Activated T-cell treated with anti-CD3 and anti-CD28 coated beads, Interleukin-2, amount 50 U/mL, for 4 hours (primary cell): ENCODE data around the gene CRYBB3. TPM values are rescaled to one million over a fixed set of nuclear protein-coding genes. Genes with fewer than 3 reads are reported as not detected.
"Not testable (repeated sequence)": the region's sequence is repeated elsewhere in the genome, so short reads cannot be mapped to it uniquely, and the experiment has no call there.

Experiments used
- ATAC-seq, 2 donors: fragments of 200-7000 bp; cut with Tn5 transposase; one replicate each; pipeline ENCODE4 v1.10.0; 2021
- DNase-seq: peaks from one replicate; pipeline ENCODE4 v3.0.0-alpha.2; 2020
- H3K27me3 Mint-ChIP-seq: one replicate; pipeline ENCODE4 v1.8.0; 2021; ENCODE audit warnings: low read depth, mixed read lengths
- H3K36me3 Mint-ChIP-seq: one replicate; pipeline ENCODE4 v1.8.0; 2022; ENCODE audit warnings: mixed read lengths; ENCODE audit not compliant: insufficient read depth
- H3K4me1 Mint-ChIP-seq: one replicate; pipeline ENCODE4 v1.8.0; 2021; ENCODE audit warnings: low read depth, mixed read lengths
- H3K4me3 Mint-ChIP-seq: one replicate; pipeline ENCODE4 v1.8.0; 2021; ENCODE audit warnings: mild to moderate bottlenecking, moderate library complexity, mixed read lengths
- H3K9me3 Mint-ChIP-seq: one replicate; pipeline ENCODE4 v1.8.0; 2021; ENCODE audit warnings: mixed read lengths
- total RNA-seq, 3 donors: library from RNA; stranded (reverse); gene quantifications; one replicate each; pipeline ENCODE4 v1.2.1, GENCODE V29; 2021

CRYBB3 gene
- total RNA-seq, 3 donors from 2014 or later = 0.38 TPM; not detected in 2

DNA sequence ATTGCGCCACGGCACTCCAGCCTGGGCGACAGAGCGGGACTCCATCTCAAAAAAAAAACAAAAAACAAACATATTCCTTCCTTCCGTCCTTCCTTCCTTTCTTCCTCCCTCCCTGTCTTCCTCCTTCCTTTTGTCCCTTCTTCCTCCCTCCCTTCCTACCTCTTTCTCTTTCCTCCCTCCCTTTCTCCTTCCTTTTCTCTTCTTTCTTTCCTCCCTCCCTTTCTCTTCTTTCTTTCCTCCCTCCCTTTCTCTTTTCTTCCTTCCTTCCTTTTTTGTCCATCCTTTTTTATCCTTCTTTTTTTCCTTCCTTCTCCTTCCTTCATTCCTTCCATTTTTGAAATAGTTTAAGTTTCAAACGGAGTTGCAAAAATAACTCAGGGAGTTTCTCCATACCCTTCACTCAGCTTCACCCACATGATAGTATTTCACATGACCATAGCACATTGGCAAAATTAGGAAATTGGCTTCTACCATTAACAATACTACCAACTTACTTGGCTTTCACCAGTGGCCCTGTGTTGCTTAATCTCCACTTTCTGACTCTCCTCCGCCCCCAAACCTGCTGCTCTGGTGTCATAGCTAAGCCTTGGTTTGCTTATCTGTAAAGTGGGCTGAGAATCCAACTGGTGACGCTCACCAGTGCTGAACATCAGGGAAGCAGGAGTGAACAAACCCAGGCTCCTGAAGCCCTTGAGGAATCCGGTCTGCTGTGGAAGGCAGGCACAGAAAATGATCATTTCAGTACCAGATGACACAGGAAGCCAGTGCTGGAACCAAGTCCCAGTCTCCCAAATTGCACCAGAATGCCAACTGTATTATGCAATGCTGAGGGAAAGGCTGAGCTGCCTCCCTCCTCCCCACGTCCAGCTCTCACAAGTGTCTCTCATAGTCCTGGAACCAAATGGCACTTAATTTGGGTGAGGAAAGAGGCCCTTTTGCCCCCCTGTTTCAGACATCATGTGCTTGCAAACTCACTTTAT, 17.2 kb upstream of the CRYBB3 start:
- no peaks in the 10 kb centered on the region for H3K4me1 Mint-ChIP-seq
- no peak overlapping the region for H3K4me3 Mint-ChIP-seq
- no peak for DNase-seq
- H3K36me3 Mint-ChIP-seq = peaks cover 14% of the 10 kb centered on the region
- no peak for ATAC-seq
- no peaks in the 10 kb centered on the region for H3K27me3 Mint-ChIP-seq
- H3K9me3 Mint-ChIP-seq = peaks cover 8% of the 10 kb centered on the region

GRCh38 chr22:25183949-25184619, 15.6 kb upstream of the CRYBB3 start:
- DNase-seq (no peak), ATAC-seq (no peak)
- no peak overlapping the region for H3K4me3 Mint-ChIP-seq
- H3K9me3 Mint-ChIP-seq = peaks cover 8% of the 10 kb centered on the region
- no peaks in the 10 kb centered on the region for H3K27me3 Mint-ChIP-seq
- H3K4me1 Mint-ChIP-seq = no peaks in the 10 kb centered on the region
- H3K36me3 Mint-ChIP-seq = peaks cover 14% of the 10 kb centered on the region

DNA sequence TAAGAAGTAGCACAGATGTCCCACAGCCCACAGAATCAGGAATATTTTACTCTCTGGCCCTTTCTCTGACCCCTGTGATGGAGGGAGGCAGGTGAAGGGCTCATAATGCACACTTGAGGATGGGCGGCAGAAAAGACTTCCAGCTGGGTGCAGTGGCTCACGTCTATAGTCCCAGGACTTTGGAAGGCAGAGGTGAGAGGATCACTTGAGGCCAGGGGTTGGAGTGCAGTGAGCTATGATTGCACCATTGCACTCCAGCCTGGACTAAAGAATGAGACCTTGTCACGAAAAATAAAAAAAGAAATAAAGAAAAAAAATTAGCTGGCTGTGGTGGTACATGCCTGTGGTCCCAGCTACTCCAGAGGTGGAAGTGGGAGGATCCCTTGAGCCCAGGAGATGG, 13.5 kb upstream of the CRYBB3 start:
- H3K27me3 Mint-ChIP-seq = no peaks in the 10 kb centered on the region
- H3K36me3 Mint-ChIP-seq = peaks cover 7% of the 10 kb centered on the region
- no peaks in the 10 kb centered on the region for H3K4me1 Mint-ChIP-seq
- H3K4me3 Mint-ChIP-seq = no peak overlapping the region
- no peak for DNase-seq
- H3K9me3 Mint-ChIP-seq = no peaks in the 10 kb centered on the region
- ATAC-seq = no peak

DNA sequence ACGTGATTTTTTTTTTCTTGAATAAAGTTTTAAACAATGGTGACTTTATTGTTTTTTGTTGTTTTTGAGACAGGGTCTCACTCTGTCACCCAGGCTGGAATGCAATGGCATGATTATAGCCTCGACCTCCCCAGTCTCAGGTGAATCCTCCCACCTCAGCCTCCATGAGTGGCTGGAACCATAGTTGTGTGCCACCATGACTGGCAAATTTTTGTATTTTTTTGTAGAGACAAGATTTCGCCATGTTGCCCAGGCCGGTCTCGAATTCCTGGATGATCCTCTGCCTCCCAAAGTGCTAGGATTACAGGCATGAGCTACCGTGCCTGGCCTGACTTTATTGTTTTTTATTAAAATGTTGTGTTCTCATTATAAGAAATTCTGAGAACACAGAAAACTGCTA, 12.2 kb upstream of the CRYBB3 start:
- H3K27me3 Mint-ChIP-seq = no peaks in the 10 kb centered on the region
- H3K36me3 Mint-ChIP-seq = peaks cover under 1% of the 10 kb centered on the region
- ATAC-seq (no peak), DNase-seq (no peak)
- H3K4me1 Mint-ChIP-seq = no peaks in the 10 kb centered on the region
- no peaks in the 10 kb centered on the region for H3K9me3 Mint-ChIP-seq
- H3K4me3 Mint-ChIP-seq = no peak overlapping the region

- Mint-ChIP-seq H3K36me3 (peaks cover 3% of the 10 kb centered on the region), H3K4me3 (no peak overlapping the region), H3K27me3 (no peaks in the 10 kb centered on the region), H3K4me1 (no peaks in the 10 kb centered on the region), H3K9me3 (no peaks in the 10 kb centered on the region)
- DNase-seq (no peak), ATAC-seq (no peak)
Observed at GRCh38 chr22:25192406-25192805, 7.3 kb upstream of the CRYBB3 start.

DNA sequence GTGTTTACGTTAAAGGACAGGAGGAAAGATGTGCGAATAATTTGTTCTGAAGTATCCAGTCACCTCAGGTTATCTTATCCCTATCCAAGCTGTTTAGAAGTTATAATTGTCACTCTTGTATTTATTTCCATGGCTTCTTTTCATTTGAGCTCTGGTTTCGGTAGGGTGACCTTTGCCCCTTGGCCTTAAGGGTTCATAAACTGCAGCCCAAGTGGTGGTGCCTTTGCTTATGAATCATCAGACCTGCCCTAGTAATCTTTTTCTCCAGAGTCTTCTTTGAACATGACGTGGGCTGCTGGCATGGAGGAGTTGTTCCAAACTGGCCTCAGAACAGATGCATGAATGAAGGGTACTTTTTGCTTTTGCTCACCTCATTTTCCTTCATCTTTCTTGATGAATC, 6.5 kb upstream of the CRYBB3 start:
- Mint-ChIP-seq H3K4me1 (no peaks in the 10 kb centered on the region), H3K27me3 (no peaks in the 10 kb centered on the region), H3K36me3 (peaks cover 3% of the 10 kb centered on the region), H3K4me3 (no peak overlapping the region), H3K9me3 (no peaks in the 10 kb centered on the region)
- DNase-seq (no peak), ATAC-seq (no peak)

DNA sequence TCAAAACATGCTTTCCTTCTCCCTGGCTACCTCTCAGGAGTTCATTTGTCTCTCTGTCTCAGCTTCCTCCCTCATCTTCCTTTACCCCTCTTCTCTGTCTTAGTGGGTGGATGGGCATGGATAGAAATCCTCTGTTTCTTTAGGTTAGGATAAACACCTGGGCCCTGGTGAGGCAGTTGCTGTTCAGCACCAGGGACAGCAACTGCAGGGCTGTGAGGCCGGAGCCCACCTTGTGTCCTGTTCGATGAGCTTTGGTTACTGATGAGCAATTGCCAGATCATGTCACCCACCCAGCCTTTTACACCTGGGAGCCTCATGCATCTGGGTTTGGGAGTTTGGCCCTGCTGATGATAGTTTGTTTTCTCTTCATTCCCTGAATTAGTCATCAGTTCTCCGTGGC, 6.1 kb upstream of the CRYBB3 start:
- Mint-ChIP-seq H3K4me1 (no peaks in the 10 kb centered on the region), H3K9me3 (no peaks in the 10 kb centered on the region), H3K4me3 (no peak overlapping the region), H3K36me3 (peaks cover 3% of the 10 kb centered on the region), H3K27me3 (no peaks in the 10 kb centered on the region)
- no peak for DNase-seq
- ATAC-seq = no peak

DNA sequence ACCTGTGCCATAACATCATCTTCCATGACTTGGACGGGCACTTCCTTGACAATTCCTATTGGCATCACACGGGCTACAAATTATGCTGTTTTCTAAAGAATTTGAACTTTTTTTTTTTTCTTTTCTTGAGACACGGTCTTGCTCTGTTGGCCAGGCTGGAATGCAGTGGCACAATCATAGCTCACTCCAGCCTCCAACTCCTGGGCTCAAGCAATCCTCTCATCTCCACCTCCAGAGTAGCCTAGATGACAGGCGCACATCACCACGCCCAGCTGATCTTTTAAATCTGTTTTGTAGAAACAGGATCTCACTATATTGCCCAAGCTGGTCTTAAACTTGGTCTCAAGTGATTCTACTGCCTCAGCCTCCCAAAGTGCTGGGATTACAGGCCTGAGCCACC, 3.3 kb upstream of the CRYBB3 start:
- no peak for DNase-seq

GRCh38 chr22:25197340-25197739, 2.3 kb upstream of the CRYBB3 start:
- peaks cover 3% of the 10 kb centered on the region for H3K36me3 Mint-ChIP-seq
- no peak overlapping the region for H3K4me3 Mint-ChIP-seq
- H3K9me3 Mint-ChIP-seq = no peaks in the 10 kb centered on the region
- no peak for ATAC-seq
- no peak for DNase-seq
- no peaks in the 10 kb centered on the region for H3K4me1 Mint-ChIP-seq
- no peaks in the 10 kb centered on the region for H3K27me3 Mint-ChIP-seq

More for the DNA sequence above, 3.3 kb upstream of the CRYBB3 start:
- H3K27me3 Mint-ChIP-seq = no peaks in the 10 kb centered on the region
- no peaks in the 10 kb centered on the region for H3K4me1 Mint-ChIP-seq
- ATAC-seq = no peak
- no peak overlapping the region for H3K4me3 Mint-ChIP-seq
- no peaks in the 10 kb centered on the region for H3K9me3 Mint-ChIP-seq
- peaks cover 3% of the 10 kb centered on the region for H3K36me3 Mint-ChIP-seq

DNA sequence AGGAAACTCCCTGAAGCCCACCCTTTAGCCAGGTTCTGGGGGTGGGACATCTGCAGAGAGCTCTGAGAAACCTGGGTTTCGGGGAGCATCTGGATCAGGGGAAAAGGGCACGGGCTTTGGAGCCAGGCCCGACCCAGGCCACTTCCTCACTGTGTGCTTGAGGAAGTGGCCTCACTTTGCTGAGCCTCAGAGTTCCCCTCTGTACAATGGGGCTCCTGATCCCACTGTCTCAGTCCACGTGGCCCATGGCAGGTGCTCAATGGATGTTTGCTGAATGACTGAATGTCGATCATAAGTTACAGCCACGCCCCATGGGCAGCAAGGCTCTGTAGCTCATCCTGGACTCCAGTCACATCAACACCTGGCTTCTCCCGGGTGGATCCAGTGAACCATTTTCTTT, 1.3 kb downstream of the CRYBB3 start:
- no peaks in the 10 kb centered on the region for H3K4me1 Mint-ChIP-seq
- DNase-seq (no peak), ATAC-seq (no peak)
- H3K27me3 Mint-ChIP-seq = no peaks in the 10 kb centered on the region
- no peaks in the 10 kb centered on the region for H3K9me3 Mint-ChIP-seq
- H3K4me3 Mint-ChIP-seq = no peak overlapping the region
- no peaks in the 10 kb centered on the region for H3K36me3 Mint-ChIP-seq

DNA sequence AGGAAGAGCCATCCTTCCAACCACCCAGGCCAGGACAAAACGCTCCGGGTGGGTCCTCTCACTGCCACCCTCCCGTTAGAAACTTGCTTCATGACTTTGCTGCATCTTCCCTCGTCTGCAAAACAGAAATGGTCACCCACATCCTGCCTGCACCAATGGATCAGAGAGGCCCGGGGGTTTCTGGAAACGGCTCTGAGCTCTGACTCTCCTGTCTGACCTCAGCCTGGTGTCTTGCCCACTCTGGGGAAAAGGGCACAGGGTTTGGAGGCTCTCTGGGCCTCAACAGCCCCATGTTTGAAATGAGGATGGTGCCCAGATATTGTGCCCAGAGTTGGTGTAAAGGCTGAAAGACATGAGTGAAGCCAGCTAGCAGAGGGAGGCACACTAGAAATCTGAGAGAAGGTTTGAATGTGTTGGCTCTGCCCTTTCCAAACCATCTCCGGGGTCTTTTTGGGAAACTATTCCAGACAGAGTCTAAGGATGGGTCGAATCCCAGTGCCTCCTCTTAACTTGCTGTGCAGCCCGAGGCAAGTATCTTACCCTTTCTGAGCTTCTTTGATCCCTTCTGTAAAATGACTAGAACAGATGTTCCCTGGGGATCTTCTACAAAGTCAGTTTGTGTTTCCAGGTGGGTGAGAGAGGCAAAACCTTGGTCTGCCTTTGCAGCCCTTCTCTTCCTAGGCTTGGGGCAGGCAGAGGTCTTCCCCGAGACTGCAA, 2.1 kb downstream of the CRYBB3 start:
- Mint-ChIP-seq H3K4me1 (no peaks in the 10 kb centered on the region), H3K36me3 (no peaks in the 10 kb centered on the region), H3K9me3 (no peaks in the 10 kb centered on the region), H3K27me3 (no peaks in the 10 kb centered on the region), H3K4me3 (no peak overlapping the region)
- ATAC-seq (no peak), DNase-seq (no peak)

- Mint-ChIP-seq H3K4me1 (no peaks in the 10 kb centered on the region), H3K9me3 (no peaks in the 10 kb centered on the region), H3K36me3 (no peaks in the 10 kb centered on the region), H3K4me3 (no peak overlapping the region), H3K27me3 (no peaks in the 10 kb centered on the region)
- peak; percentile 36 for DNase-seq
- peak; percentile 50 to 53 for ATAC-seq
Observed at GRCh38 chr22:25202290-25202921, 2.7 kb downstream of the CRYBB3 start.

- Mint-ChIP-seq H3K4me3 (no peak overlapping the region), H3K4me1 (no peaks in the 10 kb centered on the region), H3K27me3 (no peaks in the 10 kb centered on the region), H3K9me3 (no peaks in the 10 kb centered on the region), H3K36me3 (no peaks in the 10 kb centered on the region)
- DNase-seq (no peak), ATAC-seq (no peak)
Observed at GRCh38 chr22:25203082-25203481, 3.4 kb downstream of the CRYBB3 start.

GRCh38 chr22:25204547-25204946, 4.9 kb downstream of the CRYBB3 start:
- not testable (repeated sequence) for H3K4me3 Mint-ChIP-seq, H3K9me3 Mint-ChIP-seq, ATAC-seq, H3K27me3 Mint-ChIP-seq, H3K36me3 Mint-ChIP-seq, DNase-seq, H3K4me1 Mint-ChIP-seq
